ENCODE data around the gene KLF1.
A peak's percentile ranks its signal among the peaks of the same experiment; 100 is the strongest.
"Not testable (repeated sequence)": the region's sequence is repeated elsewhere in the genome, so short reads cannot be mapped to it uniquely, and the experiment has no call there.

KLF1 gene

GRCh38 chr19:12890787-12891552 is 4.0 kb upstream of the KLF1 start, which contains the start of gene GCDH:
TSS of gene GCDH (plus strand) at chr19:12891160. CDS start at chr19:12891305, 145 bp downstream.
- peak; percentile 89 for DNase-seq

GRCh38 chr19:12890299-12890786 is 3.3 kb upstream of the KLF1 start:
- not testable (repeated sequence) for DNase-seq

GRCh38 chr19:12888006-12888603 is 1.1 kb upstream of the KLF1 start:
- no peak for DNase-seq

- DNase-seq: no peak
Observed at GRCh38 chr19:12886651-12886968, 391 bp downstream of the KLF1 start.

GRCh38 chr19:12885749-12886650 is 1.0 kb downstream of the KLF1 start:
- no peak for DNase-seq

- DNase-seq: peak; percentile 67
Observed at GRCh38 chr19:12884926-12885748, 1.9 kb downstream of the KLF1 start.

GRCh38 chr19:12884627-12884925 is 2.4 kb downstream of the KLF1 start:
- DNase-seq: no peak

GRCh38 chr19:12884202-12884601 is 2.8 kb downstream of the KLF1 start:
- no peak for DNase-seq

GRCh38 chr19:12882589-12882988 is 4.4 kb downstream of the KLF1 start:
- DNase-seq: no peak

- peak; percentile 60 for DNase-seq
Observed at GRCh38 chr19:12881172-12881808, 5.7 kb downstream of the KLF1 start, which contains the start of gene DNASE2. TSS of gene DNASE2 (minus strand) at chr19:12881449. CDS start at chr19:12881375, 74 bp downstream.

- no peak for DNase-seq
Observed at GRCh38 chr19:12880551-12881171, 6.3 kb downstream of the KLF1 start.

GRCh38 chr19:12875086-12875485 is 11.9 kb downstream of the KLF1 start:
- DNase-seq: no peak

GRCh38 chr19:12873891-12874745 is 12.9 kb downstream of the KLF1 start:
- DNase-seq: no peak

GRCh38 chr19:12872941-12873890 is 13.8 kb downstream of the KLF1 start:
- peak; percentile 42 for DNase-seq

GRCh38 chr19:12872255-12872654 is 14.7 kb downstream of the KLF1 start:
- no peak for DNase-seq

GRCh38 chr19:12871681-12872080 is 15.3 kb downstream of the KLF1 start:
- no peak for DNase-seq

- DNase-seq: no peak
Observed at GRCh38 chr19:12868540-12869112, 18.4 kb downstream of the KLF1 start.

GRCh38 chr19:12867120-12868099 is 19.6 kb downstream of the KLF1 start:
- no peak for DNase-seq

All from NCI-H187 treated with DMSO at 0.1 percent for 48 hours (cell line).